Activated CD4-positive, CD25-positive, alpha-beta regulatory T cell treated with anti-CD3 and anti-CD28 coated beads, Interleukin-2, amount 50 U/mL, for 72 hours (primary cell): ENCODE measurements around the gene TMEM41A.

Source experiments
- DNase-seq: peaks from one replicate; pipeline ENCODE4 v3.0.0; 2021

The TMEM41A gene

GRCh38 chr3:185498503-185499396 lies at the start of gene TMEM41A:
Gene TMEM41A, minus strand, starts transcription at chr3:185499035. Its CDS starts 74 bp downstream, at chr3:185498961.
- DNase-seq = peak; percentile 89

DNA sequence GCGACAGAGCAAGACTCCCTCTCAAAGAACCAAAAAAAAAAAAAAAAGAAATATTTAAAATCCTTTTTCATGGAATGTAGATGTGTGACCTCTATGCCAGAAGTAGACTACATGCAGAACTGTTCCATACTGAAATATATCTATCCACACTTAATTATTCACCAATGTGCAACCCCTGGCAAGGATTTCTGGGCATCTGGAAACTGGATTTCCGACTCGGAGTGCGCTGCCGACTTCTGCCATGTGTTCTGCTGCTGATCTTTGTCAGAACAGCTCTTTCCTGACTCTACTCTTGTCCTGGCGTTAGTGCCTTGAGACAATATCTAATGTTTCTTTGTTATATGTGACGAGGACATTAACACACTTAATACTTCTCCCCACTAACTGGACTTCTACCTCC lies 41.9 kb upstream of the TMEM41A start:
- no peak for DNase-seq

DNA sequence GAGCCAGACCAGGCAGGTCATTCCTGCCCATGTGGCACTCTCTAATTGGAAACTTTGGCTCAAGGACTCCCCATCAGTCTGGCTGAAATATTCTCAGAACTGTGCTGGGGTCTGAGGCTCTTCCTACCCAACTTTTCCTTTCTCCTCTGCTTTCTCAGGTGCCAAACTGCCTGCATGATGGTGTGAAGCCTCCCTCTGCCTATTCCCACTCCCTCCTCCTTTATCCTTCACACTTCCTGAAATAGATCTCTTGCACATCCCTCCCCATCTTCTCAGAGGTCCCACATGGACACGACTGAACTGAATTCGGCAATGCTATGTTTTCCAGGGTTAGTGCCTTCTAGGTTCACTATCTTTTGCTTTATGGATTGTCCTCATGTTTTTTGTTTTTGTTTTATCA lies 41.1 kb upstream of the TMEM41A start:
- no peak for DNase-seq

DNA sequence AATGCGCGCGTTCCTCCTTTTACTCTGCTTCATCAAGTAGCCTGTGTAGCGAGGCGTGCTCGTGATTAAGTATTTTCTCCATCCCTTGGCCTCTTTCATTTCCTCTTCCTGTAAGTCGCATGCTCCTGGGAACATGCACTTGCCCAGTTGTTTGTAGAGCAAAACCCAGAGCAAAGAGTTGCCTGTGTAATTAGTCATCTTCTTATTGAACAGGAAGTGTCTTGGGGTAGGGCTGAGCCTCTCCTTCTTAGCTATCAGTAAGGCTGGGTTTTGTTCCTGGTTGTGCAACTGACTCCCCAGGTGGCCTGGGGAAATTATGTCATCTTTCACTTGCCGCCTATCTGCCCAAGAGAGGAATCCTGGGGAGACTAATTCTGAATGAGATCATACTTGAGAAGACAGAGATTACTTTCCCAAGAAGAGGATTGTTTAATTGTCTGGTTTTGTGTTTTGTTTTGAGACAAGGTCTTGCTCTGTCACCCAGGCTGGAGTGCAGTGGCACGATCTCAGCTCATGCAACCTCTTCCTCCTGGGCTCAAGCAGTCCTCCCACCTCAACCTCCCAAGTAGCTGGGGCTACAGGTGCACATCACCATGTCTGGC lies 38.6 kb upstream of the TMEM41A start:
- DNase-seq = no peak

GRCh38 chr3:185534511-185534910 lies 35.7 kb upstream of the TMEM41A start:
- no peak for DNase-seq

GRCh38 chr3:185532901-185533300 lies 34.1 kb upstream of the TMEM41A start:
- no peak for DNase-seq

- no peak for DNase-seq
Observed at GRCh38 chr3:185530856-185531255, 32.0 kb upstream of the TMEM41A start.

DNA sequence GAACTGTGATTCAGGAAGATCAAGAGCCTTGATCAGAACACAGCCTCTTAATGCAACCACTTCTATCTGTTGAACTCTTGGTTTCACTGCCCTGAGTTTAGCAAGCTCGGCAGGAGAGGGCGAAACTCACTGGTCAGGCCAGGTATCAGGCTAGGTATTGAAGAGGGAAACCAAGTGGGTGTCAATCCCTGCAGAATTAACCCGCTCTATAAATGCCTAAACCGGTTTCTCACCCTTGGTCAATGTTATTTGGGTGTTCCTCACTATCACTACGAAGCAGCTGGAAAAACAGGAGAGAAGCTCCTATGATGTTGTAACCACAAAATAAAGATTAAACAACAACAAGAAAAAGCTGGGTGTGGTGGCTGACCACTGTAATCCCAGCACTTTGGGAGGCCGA lies 29.7 kb upstream of the TMEM41A start:
- DNase-seq = no peak

- no peak for DNase-seq
Observed at GRCh38 chr3:185527364-185527763, 28.5 kb upstream of the TMEM41A start.

- no peak for DNase-seq
Observed at GRCh38 chr3:185526349-185526951, 27.6 kb upstream of the TMEM41A start.

DNA sequence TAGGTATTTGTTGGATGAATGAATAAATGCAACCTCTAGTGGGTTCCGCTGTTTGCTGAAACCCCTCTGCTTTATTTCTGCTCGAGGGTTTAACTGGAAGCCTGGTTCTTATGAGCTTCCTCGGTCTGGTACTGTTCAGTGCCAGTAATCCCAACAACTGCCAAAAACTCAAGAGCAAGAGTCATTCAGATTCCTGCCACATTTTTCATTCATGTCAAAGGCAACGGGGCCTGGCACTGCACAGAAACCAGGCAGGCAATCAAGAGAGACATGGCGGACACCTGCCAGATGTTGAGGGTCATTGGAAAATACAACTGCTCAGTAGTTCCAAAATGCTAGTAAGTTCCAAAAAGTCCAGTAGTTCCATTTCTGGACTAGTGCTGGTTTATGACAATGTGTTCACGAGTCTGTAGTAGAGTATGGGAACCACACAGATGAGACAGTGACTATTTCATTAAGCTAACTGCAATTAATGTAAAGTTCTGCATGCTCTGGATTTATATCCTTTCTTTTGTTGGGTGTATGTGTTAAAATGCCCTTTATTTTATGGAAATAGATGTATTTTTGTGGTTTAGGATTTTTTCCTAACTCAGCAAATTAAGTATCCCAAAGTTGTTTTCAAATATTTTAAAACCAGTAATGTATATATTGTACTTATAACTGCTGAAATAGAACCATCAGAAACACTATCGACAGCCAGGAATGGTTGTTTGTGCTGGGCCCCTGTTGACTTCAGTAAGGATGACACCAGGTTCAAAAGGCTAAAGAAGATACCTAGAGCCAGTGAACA lies 22.7 kb upstream of the TMEM41A start:
- DNase-seq = no peak

GRCh38 chr3:185519021-185519420 lies 20.2 kb upstream of the TMEM41A start:
- no peak for DNase-seq

DNA sequence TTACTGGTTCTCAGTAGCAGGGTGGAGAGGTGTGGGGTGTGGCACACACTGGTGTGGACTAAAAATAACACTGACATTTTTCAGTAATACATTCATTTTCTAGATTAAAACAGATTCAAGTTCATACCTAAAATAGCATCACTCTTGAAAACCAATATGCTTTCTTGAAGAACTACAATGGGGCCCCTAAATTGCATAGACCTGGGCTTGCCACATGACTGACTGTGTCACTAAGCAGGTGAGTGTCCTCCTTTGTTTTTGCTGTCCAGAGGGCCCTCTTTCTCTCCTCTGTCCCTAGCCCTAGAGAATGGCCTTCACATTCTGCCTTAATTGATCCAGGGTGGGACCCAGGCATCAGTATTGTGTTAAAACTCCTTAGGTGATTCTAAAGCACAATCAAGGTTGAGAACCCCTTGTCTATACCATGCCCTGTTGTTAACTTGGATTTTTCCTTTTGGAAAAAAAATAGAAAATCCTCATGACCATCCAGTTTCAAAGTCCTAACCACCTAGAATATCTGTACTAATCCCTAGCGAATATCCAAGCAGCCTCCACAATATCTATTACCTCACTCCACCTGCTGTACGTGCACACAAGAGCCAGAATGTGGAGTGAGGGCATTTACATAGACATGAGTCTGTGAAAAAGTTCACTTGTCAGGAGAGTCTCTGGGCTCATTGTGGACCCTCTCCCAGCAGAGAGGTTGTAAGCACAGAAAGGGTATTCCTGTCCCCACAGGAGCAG lies 18.7 kb upstream of the TMEM41A start:
- no peak for DNase-seq

- DNase-seq = no peak
Observed at GRCh38 chr3:185511711-185512110, 12.9 kb upstream of the TMEM41A start.

DNA sequence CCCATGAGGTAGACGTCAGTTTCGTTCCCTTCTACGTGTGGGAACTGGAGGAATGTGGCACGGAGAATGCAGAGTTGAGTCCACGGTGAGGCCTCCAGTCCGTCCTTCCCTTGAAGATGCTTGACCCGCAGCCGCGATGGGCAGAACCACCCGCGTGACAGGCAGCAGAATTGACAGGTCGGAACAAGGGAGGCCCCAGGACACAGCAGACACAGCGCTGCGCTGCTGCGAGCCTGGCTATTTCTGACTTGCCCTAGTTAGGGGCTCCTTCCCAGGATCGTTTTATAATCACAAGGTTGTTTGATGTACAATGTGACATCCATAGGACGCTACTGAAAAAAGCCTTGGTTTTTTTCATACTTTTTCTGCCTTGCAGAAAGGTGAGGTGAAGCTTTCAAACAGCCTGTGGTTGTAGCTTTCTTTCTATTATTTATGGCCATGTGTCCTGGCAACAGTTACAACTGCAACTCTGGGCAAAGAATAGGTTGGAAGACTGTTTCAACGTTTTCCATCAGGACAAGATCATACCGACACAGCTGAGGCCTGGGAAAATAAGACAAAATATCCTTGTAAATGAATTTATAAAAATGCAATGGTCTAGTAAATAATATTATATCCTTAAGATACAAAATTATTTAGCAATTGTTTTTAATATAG lies 9.6 kb upstream of the TMEM41A start:
- DNase-seq = no peak

DNA sequence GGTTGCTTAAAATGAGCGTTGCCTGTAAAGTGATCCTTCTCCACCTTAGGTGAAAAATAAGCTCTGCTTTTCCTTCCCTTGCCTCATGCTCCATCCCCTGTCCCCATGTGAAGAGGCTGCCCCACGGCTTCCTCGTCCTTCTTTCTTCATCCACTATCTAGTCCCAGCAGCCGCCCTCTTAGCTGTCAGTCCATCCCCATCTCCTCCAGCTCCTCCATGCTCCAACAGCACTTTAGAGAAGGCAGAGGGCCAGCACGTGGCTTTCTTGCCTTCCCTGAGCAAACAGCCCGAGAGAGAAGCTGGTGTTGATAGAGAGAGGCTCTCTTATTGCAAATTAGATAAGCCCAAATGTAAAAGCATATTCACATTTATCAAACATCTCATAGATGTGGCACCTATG lies 9.0 kb upstream of the TMEM41A start:
- DNase-seq = no peak

- no peak for DNase-seq
Observed at GRCh38 chr3:185504636-185505035, 5.8 kb upstream of the TMEM41A start.

GRCh38 chr3:185503521-185503920 lies 4.7 kb upstream of the TMEM41A start:
- no peak for DNase-seq

- DNase-seq = no peak
Observed at GRCh38 chr3:185502987-185503386, 4.2 kb upstream of the TMEM41A start.

GRCh38 chr3:185490241-185490640 lies 8.6 kb downstream of the TMEM41A start:
- DNase-seq = no peak

GRCh38 chr3:185489462-185489861 lies 9.4 kb downstream of the TMEM41A start:
- no peak for DNase-seq

GRCh38 chr3:185488465-185488864 lies 10.4 kb downstream of the TMEM41A start:
- DNase-seq = no peak
